Stimulated activated CD4-positive, alpha-beta T cell treated with anti-CD3 and anti-CD28 coated beads, TNF-alpha, amount 100 ng/mL, for 4 hours (primary cell): ENCODE data around the gene TGFBR3L.
A peak's percentile ranks its signal among the peaks of the same experiment; 100 is the strongest.
"Not testable (repeated sequence)": the region's sequence is repeated elsewhere in the genome, so short reads cannot be mapped to it uniquely, and the experiment has no call there.

ENCODE experiments used
- DNase-seq, 3 experiments: peaks; one replicate each; pipeline ENCODE4 v3.0.0-alpha.2; 2020; ENCODE audit warnings: low read depth in 3 of 3

Gene TGFBR3L

DNA sequence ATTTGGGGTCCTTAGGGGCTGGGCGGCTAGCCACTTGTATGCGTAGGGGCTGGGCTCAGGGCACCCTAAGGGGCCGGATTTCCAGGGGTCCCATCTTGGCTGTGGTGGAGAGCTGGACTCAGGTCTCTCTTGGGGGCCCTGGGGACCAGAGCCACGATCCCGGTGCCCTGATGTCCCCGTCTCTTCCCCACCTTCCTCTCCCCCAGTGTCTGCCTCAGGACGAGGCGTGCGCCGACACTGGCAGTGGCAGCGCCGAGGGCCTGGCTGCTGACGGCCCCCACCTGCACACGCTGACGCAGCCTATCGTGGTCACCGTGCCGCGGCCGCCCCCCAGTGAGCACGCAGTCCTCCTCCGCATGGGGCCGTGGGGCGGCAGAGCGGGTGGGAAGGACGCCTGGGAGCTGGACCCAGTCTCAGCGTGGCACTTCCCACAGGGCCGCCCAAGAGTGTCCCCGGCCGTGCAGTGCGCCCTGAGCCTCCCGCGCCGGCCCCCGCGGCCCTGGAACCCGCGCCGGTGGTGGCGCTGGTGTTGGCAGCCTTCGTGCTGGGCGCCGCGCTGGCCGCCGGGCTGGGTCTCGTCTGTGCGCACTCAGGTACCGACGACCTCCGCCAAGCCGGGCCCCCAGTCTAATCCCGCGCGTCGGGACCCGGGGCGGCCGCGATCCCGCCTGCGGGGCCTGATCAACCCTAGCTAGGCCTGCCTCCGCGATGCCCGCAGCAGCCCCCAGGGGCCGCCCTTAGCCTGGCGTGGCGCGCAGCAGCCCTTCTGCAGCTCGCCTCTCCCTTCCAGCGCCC, 2.8 kb downstream of the TGFBR3L start:
- DNase-seq, result peak in 2 of 3 experiments; percentile 44 to 48

DNA sequence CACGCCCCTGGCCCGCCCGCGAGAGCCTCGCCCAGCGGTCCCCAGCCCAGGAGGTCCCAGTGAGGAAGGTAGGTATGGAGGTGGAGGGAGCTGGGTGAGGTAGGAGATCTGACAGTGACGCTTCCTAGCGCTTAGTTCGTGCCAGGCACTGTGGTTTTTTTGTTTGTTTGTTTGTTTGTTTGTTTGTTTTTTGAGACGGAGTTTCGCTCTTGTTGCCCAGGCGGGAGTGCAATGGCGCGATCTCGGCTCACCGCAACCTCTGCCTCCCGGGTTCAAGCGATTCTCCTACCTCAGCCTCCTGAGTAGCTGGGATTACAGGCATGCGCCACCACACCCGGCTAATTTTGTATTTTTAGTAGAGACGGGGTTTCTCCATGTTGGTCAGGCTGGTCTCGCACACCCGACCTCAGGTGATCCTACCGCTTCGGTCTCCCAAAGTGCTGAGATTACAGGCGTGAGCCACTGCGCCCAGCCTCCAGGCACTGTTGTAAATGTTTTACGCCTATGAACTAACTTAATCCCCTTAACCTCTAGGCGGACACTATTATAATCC, 3.5 kb downstream of the TGFBR3L start:
- not testable (repeated sequence) for DNase-seq

DNA sequence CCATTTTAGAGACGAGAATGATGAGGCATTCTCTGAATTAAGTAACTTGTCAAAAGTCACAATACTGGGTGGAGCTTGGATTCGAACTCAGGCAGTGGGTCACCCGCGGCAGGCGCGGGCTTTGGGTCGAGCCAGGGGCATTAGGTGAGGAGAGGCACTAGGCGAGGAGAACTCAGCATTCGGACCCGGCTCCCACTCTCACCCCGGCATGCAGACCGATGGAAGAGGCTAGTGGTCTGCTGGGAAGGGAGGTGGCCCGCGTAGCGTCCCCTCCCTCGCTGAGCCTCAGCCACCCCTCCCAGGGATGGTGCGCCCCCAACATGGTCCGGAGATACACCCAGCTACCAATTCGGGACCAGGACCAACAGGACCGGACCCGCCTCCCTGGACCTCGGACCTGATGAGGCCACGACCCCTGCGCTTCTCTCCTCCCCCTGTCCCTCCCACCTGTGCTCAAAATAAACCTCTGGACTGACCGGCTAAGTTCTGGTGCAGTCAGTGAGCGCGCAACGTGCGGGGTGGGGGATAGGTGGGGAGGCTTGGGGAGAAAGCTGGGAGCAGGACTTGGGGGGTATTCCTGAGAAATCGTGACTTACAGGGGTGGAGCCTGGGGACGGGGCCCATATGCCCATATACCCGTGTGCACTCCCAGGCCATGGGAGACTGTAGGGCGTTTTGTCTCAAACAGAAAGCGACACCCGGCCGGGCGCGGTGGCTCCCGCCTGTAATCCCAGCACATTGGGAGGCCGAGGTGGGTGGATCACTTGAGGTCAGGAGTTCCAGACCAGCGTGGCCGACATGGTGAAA, 4.2 kb downstream of the TGFBR3L start:
- no peak for DNase-seq

DNA sequence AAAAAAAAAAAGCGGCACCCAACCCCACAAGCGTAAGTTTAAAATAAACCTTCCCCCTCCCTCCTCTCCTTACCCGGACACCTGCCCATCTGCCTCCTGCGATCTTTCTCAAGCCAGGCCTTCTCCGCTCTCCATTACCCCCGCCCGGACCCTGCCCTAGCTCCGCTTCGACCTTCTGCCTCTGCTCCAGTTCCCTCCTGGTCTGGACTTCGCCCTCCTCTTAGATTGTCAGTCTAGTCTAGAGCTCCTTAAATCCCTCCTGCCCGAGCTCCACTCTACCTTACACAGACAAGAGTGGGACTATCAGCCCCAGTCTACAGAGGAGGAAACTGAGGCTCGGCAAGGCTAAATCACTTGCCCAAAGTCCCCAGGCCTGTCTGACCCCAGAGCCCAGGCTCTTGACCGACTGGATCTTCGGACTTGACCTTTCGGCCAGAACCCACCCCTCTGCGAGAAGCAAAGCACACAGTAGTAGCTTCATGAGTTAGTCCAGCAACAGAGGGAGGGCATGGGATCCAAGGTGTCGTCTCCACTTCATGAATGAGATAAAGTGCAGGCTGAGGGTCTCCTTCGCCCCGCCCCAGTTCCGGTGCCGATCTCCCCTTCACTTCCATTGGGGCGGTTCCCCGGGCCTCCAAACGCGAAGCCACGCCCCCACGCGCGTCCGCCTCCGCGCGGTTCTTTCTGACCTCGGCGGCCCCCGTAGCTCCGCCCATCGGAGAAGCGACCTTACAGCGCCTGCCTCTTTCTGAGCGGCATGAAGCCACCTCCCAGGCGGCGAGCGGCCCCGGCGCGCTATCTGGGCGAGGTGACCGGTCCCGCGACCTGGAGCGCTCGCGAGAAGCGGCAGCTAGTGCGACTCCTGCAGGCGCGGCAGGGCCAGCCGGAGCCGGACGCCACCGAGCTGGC, 5.2 kb downstream of the TGFBR3L start, which contains the start of gene SNAPC2:
TSS of gene SNAPC2 (plus strand) at position 729 of the 909 bp plus-strand sequence. CDS start at position 758, 29 bp downstream.
- DNase-seq, result peak; percentile 91 to 98 (median 95)

DNA sequence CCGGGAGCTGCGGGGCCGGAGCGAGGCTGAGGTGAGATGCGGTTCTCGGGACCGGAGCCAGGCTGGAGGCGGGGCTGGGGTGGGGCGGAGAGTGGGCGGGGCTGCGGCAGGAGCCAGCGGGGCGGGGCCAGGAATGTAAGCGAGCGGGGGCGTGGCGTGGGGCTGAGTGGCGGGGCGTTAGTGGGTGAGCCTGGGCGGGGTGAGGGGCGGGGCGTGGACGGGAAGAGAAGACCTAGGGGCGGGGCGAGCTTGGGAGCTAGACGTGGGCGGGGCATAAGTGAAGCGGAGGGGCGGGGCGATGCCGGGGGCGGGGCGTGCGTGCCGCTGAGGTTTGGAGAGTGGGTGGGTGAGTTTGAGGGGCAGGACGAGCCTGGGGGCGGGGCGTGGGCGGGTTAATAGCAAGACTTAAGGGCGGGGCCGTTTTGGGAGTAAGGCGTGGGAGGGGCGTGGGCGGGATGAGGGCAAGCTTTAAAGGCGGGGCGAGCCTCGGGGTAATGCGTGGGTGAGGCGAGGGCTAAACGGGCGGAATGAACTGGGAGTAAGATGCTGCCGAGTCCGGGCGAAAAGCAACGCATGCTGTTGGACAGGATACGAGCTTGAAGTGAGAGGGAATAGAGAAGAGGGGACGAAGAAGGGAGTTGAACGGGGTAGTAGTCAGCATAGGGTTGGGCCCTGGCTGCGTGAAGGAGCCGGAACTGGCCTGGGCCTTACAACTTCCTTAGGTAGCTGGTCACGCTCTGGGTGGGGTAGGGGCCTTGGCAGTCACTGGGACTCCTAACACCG, 6.1 kb downstream of the TGFBR3L start:
- DNase-seq, result peak; percentile 99 to 100 (median 100)

DNA sequence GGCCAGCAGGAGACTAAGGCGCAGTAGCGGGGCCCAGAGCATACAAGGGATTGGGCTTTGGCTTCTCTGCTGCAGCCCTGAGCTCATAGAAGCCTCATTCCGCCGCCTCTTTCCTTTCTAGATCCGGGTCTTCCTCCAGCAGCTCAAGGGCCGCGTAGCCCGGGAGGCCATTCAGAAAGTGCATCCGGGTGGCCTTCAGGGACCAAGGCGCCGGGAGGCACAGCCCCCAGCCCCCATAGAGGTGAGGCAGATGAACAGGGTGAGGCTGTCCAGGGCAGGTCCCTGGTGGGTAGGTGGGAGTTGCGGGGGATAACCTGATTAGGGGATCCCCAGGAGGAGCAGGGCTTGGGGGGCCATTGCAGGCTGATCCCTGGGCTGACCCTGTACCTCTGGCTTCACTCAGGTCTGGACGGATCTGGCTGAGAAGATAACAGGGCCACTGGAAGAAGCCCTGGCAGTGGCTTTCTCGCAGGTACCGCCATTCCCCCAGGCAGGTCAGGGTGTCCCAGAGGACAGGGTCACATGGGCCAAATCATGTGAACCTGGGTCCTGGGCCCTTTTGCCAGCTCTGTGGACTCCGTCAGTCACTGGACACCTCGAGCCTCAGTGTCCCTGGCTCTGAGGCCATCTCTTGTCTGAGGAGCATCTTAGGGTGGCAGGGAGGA, 6.8 kb downstream of the TGFBR3L start:
- no peak for DNase-seq

DNA sequence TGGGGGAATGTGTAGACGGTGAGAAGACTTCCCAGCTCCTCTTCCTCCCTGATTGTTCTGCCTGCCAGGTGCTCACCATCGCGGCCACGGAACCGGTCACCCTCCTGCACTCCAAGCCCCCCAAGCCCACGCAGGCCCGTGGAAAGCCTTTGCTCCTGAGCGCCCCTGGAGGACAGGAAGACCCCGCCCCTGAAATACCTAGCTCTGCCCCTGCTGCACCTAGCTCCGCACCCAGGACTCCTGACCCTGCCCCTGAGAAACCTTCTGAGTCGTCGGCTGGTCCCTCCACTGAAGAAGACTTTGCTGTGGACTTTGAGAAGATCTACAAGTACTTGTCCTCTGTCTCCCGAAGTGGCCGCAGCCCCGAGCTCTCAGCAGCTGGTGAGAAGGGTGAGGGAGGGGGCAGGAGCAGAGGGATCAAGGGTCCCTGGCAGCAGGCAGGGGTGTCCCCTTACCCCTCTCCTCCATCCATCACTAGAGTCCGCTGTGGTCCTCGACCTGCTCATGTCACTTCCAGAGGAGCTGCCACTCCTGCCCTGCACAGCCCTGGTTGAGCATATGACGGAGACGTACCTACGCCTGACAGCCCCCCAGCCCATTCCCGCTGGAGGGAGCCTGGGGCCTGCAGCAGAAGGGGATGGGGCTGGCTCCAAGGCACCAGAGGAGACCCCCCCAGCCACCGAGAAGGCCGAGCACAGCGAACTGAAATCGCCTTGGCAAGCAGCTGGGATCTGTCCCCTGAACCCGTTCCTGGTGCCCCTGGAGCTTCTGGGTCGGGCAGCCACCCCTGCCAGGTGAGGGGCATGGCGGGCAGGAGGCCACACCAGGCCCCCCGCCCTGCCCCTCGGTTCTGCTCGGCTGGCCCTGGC, 7.6 kb downstream of the TGFBR3L start:
- no peak for DNase-seq

GRCh38 chr19:7922836-7923195, 8.2 kb downstream of the TGFBR3L start:
- DNase-seq, result no peak

DNA sequence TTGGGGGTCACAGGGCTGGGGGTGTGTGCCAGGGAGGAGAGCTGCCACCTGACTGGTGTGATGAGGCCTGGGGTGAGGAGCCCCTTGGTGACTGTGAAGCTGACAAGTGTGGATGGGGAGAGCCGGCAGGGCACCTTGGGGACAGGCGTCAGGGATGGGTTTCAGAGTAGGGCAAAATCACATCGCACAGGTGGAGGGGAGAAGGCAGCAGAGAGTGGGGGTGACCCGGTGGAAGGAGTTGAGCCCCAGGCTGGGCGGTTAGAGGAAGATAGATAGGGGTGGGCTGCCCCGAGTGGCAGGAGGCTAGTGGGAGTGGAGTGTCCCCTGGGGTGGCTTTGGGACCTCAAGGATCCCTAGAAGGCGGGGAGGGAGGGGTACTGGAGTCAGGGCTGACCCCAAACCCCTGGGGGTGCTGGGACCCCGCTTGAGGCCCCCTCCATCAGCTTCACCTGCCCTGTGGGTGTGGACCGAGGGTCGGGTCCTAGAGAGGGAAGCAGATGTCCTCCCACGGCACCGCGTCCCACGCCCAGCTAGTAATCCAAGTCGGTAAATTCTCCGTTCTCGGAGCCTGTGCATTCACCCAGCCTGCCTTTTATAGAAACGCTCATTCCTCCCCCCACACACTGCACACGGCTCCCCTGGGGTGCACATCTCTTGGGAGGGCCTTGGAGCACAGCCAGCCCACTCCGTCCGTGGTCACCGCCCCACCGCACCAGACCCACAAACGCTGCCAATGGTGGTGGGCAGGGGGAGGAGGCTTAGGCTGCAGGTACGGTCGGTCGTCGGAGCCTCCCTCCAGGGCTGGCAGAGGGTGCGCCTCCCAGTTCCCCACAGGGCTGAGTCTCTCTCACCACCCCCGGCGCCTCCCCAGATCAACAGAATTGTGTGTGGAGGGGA, 8.9 kb downstream of the TGFBR3L start:
- no peak for DNase-seq

DNA sequence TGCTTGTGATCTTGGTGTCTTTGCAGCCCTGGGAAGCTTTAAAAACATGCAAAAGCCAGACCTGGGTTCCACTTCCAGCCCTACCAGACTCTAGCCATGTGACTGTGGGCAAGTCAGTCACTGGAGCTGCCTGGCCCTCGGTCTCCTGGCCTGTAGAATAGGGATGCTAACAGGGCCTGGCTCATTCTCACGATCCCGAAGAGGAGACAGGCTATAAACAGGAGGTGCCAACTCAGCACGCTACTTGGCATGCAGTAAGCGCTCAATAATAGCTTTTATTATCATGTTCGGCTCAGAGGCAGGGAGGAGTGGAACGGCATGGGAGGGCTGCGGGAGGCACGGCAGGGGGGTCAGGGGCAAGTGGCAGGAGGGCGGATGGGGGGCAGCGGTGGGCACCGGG, 9.6 kb downstream of the TGFBR3L start:
- no peak for DNase-seq

GRCh38 chr19:7924651-7925170, 10.1 kb downstream of the TGFBR3L start:
- DNase-seq, result no peak

DNA sequence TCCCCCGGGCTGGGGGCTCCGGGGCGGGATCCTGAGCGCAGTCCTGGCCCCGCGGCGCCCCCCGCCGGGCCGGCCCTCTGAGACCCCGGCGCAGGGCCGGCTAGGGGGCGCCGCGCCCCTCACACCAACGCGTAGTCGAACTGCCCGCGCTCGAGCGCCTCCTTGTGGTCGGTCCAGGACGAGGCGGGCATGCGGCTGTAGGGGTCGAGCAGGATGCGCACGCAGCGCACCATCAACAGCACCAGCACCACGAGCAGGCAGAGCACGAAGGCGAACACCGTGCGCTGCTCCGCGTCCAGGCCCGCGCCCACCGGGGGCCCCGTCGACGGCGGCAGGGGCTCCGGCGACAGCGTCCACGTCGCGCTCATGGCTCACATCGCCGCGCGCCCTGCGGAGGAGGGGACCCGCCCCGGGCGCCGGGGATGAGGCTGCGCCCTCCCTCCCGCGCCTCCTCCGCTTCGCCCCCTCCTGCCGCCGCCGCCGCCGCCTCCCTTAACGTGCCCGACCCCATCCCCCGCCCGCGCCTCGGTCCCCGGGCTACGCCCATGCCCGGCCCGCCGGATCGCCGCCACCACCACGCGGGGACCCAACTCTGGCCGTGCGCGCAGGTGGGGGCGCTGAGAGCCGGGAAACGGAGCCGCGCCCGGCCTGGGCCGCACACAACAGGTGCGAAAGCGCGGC, 10.7 kb downstream of the TGFBR3L start:
- peak; percentile 62 to 63 (median 63) for DNase-seq

- peak; percentile 61 to 73 (median 72) for DNase-seq
Measured at GRCh38 chr19:7926021-7926726, 11.5 kb downstream of the TGFBR3L start, which contains the start of gene CTXN1. CTXN1 (minus strand) TSS chr19:7926135; CDS start chr19:7925538, 597 bp downstream.

DNA sequence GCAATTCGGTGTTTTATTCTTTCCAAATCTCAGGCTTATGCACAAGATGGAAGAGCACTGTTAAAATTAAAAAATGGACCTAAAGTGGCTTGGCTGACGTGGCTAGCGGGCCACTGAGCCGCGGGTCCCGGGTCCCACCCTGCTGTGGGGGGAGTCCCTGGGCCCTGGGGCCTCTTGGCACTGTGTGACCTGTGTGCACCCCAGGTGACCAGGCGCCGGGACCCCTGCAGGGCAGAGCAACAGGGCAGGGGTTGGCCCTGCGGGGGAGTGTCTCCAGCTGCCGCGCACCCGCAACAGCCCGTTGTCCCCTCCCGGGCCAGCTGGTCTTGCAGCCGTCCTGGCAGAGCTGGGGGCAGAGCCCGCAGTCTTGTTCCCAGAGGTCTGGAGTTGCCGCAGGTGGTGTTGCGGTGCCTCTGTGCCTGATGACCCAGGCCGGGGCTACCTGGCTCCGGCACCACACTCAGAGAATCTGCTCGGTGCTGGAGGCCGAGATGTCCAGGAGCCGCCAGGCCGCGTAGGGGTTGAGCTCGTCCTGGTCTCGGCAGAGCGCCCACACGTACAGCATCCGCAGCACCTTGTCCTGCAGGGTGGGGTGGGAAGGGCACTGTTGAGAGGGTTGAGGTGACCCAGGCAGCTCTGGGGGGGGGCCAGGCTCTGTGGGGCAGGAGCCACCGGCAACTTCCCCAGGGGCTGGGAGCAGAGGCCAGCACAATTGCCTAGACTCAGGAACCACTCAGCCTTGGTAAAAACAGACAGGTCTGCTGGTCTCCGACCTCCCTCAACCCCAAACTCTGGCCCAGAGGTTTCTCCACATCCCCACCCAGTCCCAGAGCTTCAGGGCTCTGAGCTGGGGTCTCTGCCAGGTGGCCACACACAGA, 12.3 kb downstream of the TGFBR3L start:
- no peak for DNase-seq

DNA sequence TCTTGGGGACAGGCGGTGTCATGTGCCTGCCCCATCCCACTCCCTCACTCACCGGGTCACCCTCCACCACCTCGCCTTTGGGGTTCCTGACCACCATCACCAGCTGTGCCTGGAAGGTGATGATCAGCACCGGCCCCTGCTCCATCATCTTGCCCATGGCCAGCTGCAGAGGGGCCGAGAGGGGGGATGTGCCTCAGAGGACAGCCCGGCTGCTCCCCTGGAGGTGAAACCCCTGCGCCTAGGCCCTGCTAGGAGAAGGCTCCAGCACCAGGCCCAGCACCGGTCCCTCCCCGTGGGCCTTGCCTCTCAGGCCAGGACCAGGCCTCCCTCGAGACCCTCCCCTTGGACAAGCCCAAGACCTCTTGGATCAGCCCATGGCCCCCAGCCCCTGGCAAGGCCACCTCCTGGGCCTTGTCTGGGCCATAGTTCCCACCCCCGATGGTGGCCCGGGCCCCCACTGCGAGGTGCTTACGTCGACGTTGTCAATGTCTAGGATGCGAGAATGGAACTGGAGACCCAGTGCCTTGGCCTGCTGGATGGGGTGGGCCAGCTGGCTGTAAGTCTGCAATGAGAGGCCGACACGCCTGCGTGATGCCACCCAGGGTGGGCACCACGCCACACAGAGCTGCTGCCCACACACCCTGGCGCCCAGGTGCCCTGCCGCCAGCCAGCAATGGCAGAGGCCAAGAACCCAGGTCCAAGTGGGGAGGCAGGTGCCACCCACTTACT, 13.1 kb downstream of the TGFBR3L start:
- no peak for DNase-seq
